ENCODE data around the gene CPSF2.

Gene CPSF2

DNA sequence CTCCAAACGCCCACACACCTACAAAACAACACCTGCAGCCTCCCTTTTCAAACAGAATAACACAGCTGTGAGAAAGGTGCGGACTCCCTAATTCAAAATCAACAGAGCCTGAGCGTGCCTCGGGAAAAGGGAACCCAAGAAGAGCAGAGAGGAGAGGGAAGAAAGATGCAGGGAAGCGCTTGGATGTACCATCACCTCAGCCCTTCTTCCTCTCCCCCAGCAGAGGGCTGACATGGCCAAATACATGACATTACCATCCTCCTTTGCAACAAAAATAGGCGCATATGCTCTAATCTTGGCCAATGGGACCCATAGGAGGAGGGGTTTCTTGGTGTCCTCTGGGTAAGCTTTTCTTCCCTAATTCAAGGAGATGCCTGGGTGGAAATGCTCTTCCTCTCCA is 78.0 kb downstream of the CPSF2 start:
- H3K27me3 ChIP-seq (ENCODE audit: insufficient read depth, low read length), result 0 out of 2 replicates have a peak, but pooled peaks cover 4% of the 10 kb centered on the region
- H3K27ac ChIP-seq (ENCODE audit: low read depth, low read length, poor library complexity, severe bottlenecking), result no peak overlapping the region
- H3K9me3 ChIP-seq (ENCODE audit: low read length), result no peaks in the 10 kb centered on the region
- no peaks in the 10 kb centered on the region for H3K36me3 ChIP-seq (ENCODE audit: insufficient read depth, low read length)
- TF ChIP-seq EZH2 (IDR thresholded peaks at IDR 0.05; ENCODE audit: borderline replicate concordance, low read length), result no peak
- TF ChIP-seq, protein P1, sequence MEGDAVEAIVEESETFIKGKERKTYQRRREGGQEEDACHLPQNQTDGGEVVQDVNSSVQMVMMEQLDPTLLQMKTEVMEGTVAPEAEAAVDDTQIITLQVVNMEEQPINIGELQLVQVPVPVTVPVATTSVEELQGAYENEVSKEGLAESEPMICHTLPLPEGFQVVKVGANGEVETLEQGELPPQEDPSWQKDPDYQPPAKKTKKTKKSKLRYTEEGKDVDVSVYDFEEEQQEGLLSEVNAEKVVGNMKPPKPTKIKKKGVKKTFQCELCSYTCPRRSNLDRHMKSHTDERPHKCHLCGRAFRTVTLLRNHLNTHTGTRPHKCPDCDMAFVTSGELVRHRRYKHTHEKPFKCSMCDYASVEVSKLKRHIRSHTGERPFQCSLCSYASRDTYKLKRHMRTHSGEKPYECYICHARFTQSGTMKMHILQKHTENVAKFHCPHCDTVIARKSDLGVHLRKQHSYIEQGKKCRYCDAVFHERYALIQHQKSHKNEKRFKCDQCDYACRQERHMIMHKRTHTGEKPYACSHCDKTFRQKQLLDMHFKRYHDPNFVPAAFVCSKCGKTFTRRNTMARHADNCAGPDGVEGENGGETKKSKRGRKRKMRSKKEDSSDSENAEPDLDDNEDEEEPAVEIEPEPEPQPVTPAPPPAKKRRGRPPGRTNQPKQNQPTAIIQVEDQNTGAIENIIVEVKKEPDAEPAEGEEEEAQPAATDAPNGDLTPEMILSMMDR (IDR thresholded peaks at IDR 0.05; ENCODE audit: low read length), result no peak
- H3K9ac ChIP-seq (ENCODE audit: low read length), result no peak overlapping the region
- no peak overlapping the region for H3K4me3 ChIP-seq (ENCODE audit: low read depth, low read length, poor library complexity, severe bottlenecking)
- no peaks in the 10 kb centered on the region for H3K9me2 ChIP-seq (ENCODE audit: low read depth, low read length)
- no peak overlapping the region for H3K4me2 ChIP-seq (ENCODE audit: low read length)
- no peaks in the 10 kb centered on the region for H3K79me2 ChIP-seq (ENCODE audit: insufficient read depth, low read length)
- no peak overlapping the region for H2AFZ ChIP-seq (ENCODE audit: low read length)
- no peaks in the 10 kb centered on the region for H4K20me1 ChIP-seq (ENCODE audit: insufficient read depth, low read length)
- H3F3A ChIP-seq (ENCODE audit: insufficient read depth, low read length), result no peaks in the 10 kb centered on the region
- no peaks in the 10 kb centered on the region for H3K4me1 ChIP-seq (ENCODE audit: insufficient read depth, low read length, severe bottlenecking)

DNA sequence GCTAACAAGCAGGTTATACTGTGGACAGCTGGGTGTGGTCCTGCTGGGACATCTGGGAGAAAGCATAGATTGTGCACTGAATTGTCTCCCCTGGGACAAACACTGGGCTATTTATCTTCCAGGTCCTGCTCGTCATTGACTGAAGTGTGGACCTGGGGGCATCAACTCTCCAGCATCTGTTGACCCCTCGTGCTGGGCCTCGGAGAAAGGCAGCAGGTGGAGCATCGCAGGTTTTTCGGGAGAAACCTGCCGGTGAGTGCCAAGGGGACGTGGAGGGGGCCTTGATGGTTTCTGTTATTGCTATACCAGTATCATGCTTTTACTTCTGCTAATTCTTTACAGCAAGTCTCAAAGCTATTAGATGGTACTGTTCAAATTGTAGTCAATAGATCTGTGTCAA is 81.3 kb downstream of the CPSF2 start:
- H4K20me1 ChIP-seq (ENCODE audit: insufficient read depth, low read length), result no peaks in the 10 kb centered on the region
- no peaks in the 10 kb centered on the region for H3K9me3 ChIP-seq (ENCODE audit: low read length)
- H3F3A ChIP-seq (ENCODE audit: insufficient read depth, low read length), result no peaks in the 10 kb centered on the region
- H3K9ac ChIP-seq (ENCODE audit: low read length), result no peak overlapping the region
- no peaks in the 10 kb centered on the region for H3K79me2 ChIP-seq (ENCODE audit: insufficient read depth, low read length)
- H3K4me1 ChIP-seq (ENCODE audit: insufficient read depth, low read length, severe bottlenecking), result no peaks in the 10 kb centered on the region
- H3K4me3 ChIP-seq (ENCODE audit: low read depth, low read length, poor library complexity, severe bottlenecking), result no peak overlapping the region
- 0 out of 2 replicates have a peak, but pooled peaks cover 7% of the 10 kb centered on the region for H3K27me3 ChIP-seq (ENCODE audit: insufficient read depth, low read length)
- H2AFZ ChIP-seq (ENCODE audit: low read length), result no peak overlapping the region
- no peaks in the 10 kb centered on the region for H3K36me3 ChIP-seq (ENCODE audit: insufficient read depth, low read length)
- no peak for TF ChIP-seq EZH2 (IDR thresholded peaks at IDR 0.05; ENCODE audit: borderline replicate concordance, low read length)
- TF ChIP-seq, protein P1 (IDR thresholded peaks at IDR 0.05; ENCODE audit: low read length), result no peak
- H3K27ac ChIP-seq (ENCODE audit: low read depth, low read length, poor library complexity, severe bottlenecking), result no peak overlapping the region
- H3K9me2 ChIP-seq (ENCODE audit: low read depth, low read length), result no peaks in the 10 kb centered on the region
- H3K4me2 ChIP-seq (ENCODE audit: low read length), result no peak overlapping the region

DNA sequence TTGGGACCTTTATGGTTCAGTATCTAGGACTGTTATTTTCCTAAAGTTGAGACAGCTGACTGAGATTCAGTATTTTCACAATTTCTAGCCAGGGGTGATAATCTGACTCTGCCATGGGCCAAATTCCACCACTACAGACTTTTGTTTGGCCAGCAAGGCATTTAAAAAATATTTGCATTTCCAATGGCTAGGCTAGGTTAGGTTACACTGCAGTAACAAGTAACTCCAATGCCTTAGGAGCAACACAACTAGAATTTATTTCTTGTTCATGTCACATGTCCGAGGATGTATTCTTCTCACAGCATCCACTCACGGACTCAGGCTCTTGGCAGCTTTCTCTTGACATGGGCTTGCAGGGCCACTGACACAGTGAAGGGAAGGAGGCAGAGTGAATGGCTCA is 83.0 kb downstream of the CPSF2 start:
- H4K20me1 ChIP-seq (ENCODE audit: insufficient read depth, low read length), result no peaks in the 10 kb centered on the region
- no peaks in the 10 kb centered on the region for H3K9me3 ChIP-seq (ENCODE audit: low read length)
- no peak overlapping the region for H3K4me3 ChIP-seq (ENCODE audit: low read depth, low read length, poor library complexity, severe bottlenecking)
- H2AFZ ChIP-seq (ENCODE audit: low read length), result no peak overlapping the region
- H3F3A ChIP-seq (ENCODE audit: insufficient read depth, low read length), result no peaks in the 10 kb centered on the region
- no peaks in the 10 kb centered on the region for H3K9me2 ChIP-seq (ENCODE audit: low read depth, low read length)
- H3K79me2 ChIP-seq (ENCODE audit: insufficient read depth, low read length), result no peaks in the 10 kb centered on the region
- H3K36me3 ChIP-seq (ENCODE audit: insufficient read depth, low read length), result no peaks in the 10 kb centered on the region
- no peaks in the 10 kb centered on the region for H3K4me1 ChIP-seq (ENCODE audit: insufficient read depth, low read length, severe bottlenecking)
- no peak overlapping the region for H3K9ac ChIP-seq (ENCODE audit: low read length)
- H3K27ac ChIP-seq (ENCODE audit: low read depth, low read length, poor library complexity, severe bottlenecking), result no peak overlapping the region
- no peak for TF ChIP-seq EZH2 (IDR thresholded peaks at IDR 0.05; ENCODE audit: borderline replicate concordance, low read length)
- TF ChIP-seq, protein P1 (IDR thresholded peaks at IDR 0.05; ENCODE audit: low read length), result no peak
- H3K27me3 ChIP-seq (ENCODE audit: insufficient read depth, low read length), result 0 out of 2 replicates have a peak, but pooled peaks cover 7% of the 10 kb centered on the region
- H3K4me2 ChIP-seq (ENCODE audit: low read length), result no peak overlapping the region

Measured in OCI-LY1 (cell line).